GM12878 (cell line): Measurements from ENCODE around the gene SLC9C1. TPM values are rescaled to one million over a fixed set of nuclear protein-coding genes. Genes with fewer than 3 reads are reported as not detected.

Source experiments
- CBFB ChIP-seq: IDR thresholded peaks from 2 replicates; pipeline ENCODE4 v1.6.1; 2016; ENCODE audit warnings: antibody characterized with exemption, low read depth
- CTCF ChIP-seq, 3 experiments: IDR thresholded peaks in 2 of 3; conservative IDR thresholded peaks in 1 of 3; 2 replicates each; pipeline ENCODE4 v1.5.1; 2011; ENCODE audit warnings: low read depth in 3 of 3, low read length in 3 of 3, mild to moderate bottlenecking in 3 of 3, control low read depth in 2 of 3, moderate library complexity in 2 of 3, inconsistent platforms in 1 of 3, mixed read lengths in 1 of 3; ENCODE audit not compliant: control insufficient read depth in 2 of 3, insufficient read depth in 1 of 3; ENCODE audit errors: extremely low read depth in 1 of 3
- CUX1 ChIP-seq: IDR thresholded peaks from 2 replicates; pipeline ENCODE4 v1.6.1; 2012; ENCODE audit warnings: improper control_type of control experiment, low read depth, low read length; ENCODE audit not compliant: insufficient replicate concordance
- HDGF ChIP-seq: fragments of 450-650 bp; IDR thresholded peaks from 2 replicates; pipeline ENCODE4 v1.6.1; 2016; ENCODE audit warnings: antibody characterized with exemption
- MTA3 ChIP-seq: IDR thresholded peaks from 2 replicates; pipeline ENCODE4 v1.6.1; 2012; ENCODE audit warnings: low read length, inconsistent platforms, borderline replicate concordance
- NFXL1 ChIP-seq: fragments of 450-650 bp; IDR thresholded peaks from 2 replicates; pipeline ENCODE4 v1.6.1; 2017; ENCODE audit warnings: antibody characterized with exemption, mild to moderate bottlenecking, borderline replicate concordance
- NFYA ChIP-seq: IDR thresholded peaks from 2 replicates; pipeline ENCODE4 v1.6.1; 2011; ENCODE audit warnings: low read depth, mild to moderate bottlenecking, low read length, improper control_type of control experiment, borderline replicate concordance
- NRF1 ChIP-seq: conservative IDR thresholded peaks from 2 replicates; pipeline ENCODE4 v1.6.1; 2011; ENCODE audit warnings: mild to moderate bottlenecking, low read depth, low read length, improper control_type of control experiment
- RCOR1 ChIP-seq: conservative IDR thresholded peaks from 2 replicates; pipeline ENCODE4 v1.6.1; 2012; ENCODE audit warnings: low read depth, low read length, improper control_type of control experiment
- SPI1 ChIP-seq: IDR thresholded peaks from 2 replicates; pipeline ENCODE4 v1.6.1; 2011; ENCODE audit warnings: low read depth, mild to moderate bottlenecking, low read length, moderate library complexity, borderline replicate concordance; ENCODE audit not compliant: insufficient read depth
- SUZ12 ChIP-seq: fragments of 200-600 bp; sonication (generic); IDR thresholded peaks from one replicate; pipeline ENCODE4 v1.6.1; 2018; ENCODE audit warnings: antibody characterized with exemption, mild to moderate bottlenecking; ENCODE audit not compliant: unreplicated experiment
- TAF1 ChIP-seq: IDR thresholded peaks from 2 replicates; pipeline ENCODE4 v1.6.1; 2011; ENCODE audit warnings: mild to moderate bottlenecking, low read depth, low read length, borderline replicate concordance
- TCF12 ChIP-seq: IDR thresholded peaks from 2 replicates; pipeline ENCODE4 v1.6.1; 2011; ENCODE audit warnings: low read depth, mild to moderate bottlenecking, low read length
- ZBTB40 ChIP-seq: fragments of 450-650 bp; IDR thresholded peaks from 2 replicates; pipeline ENCODE4 v1.6.1; 2016; ENCODE audit warnings: mild to moderate bottlenecking, moderate library complexity, borderline replicate concordance
- ZNF207 ChIP-seq: fragments of 450-650 bp; IDR thresholded peaks from 2 replicates; pipeline ENCODE4 v1.6.1; 2014; ENCODE audit warnings: antibody characterized with exemption, mild to moderate bottlenecking, borderline replicate concordance
- polyA plus RNA-seq, 11 experiments: library from polyadenylated mRNA; depleted of rRNA in 4 of 11; unstranded in 6 of 11; stranded (reverse) in 5 of 11; fragments of >200 nt; fragmentation: Nextera tagmentation in 4 of 11; fragmentation: Illumina TruSeq in 1 of 11; extraction: Ambion mirVana in 4 of 11; extraction: Trizol in 1 of 11; gene quantifications; 1 replicate in 1 of 11; 2 replicates in 10 of 11; pipeline versions ENCODE4 v1.2.1 to v1.2.3, GENCODE V29; 2011 to 2016; ENCODE audit warnings: inconsistent platforms in 2 of 11, missing spikeins in 2 of 11, low read depth in 1 of 11
- total RNA-seq, 4 experiments: library from RNA; depleted of rRNA in 3 of 4; stranded (reverse); fragments of >200 nt in 3 of 4; fragmentation: Illumina TruSeq in 1 of 4; extraction: Trizol in 1 of 4; gene quantifications; 2 replicates each; pipeline versions ENCODE4 v1.2.1 to v1.2.3, GENCODE V29; 2013 to 2021
- TF ChIP-seq, protein P1 (sequence below): fragments of 450-650 bp; formaldehyde crosslinking; IDR thresholded peaks from 2 replicates; pipeline ENCODE4 v1.4.0; 2022; ENCODE audit warnings: mild to moderate bottlenecking, moderate library complexity

SLC9C1 gene
- total and polyA plus RNA-seq, 10 of the 15 experiments (the other 5 are each of a cell fraction or from before 2014, with no cell fraction given): not detected

DNA sequence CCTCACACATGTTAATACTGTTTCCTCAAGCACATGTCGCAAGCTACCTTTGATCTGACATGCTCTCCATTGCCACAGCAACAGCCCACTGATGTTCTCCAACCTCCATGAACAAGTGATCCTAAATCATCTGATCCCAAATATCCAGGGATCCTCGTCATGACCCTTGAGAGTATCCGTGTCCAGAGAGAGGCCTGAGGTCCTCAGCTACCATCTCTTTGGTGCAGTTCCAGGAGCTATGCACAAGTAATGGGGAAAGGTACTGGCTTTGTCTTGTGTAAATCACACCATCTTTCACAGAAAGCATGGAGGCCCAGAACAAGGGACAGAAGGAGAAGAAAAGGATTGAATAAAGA is 163.4 kb downstream of the SLC9C1 start (continued):
- TF ChIP-seq CUX1 (no peak), SUZ12 (no peak), RCOR1 (no peak), NRF1 (no peak), TCF12 (no peak), NFXL1 (no peak), ZNF207 (no peak), HDGF (no peak), CTCF (IDR thresholded peaks at IDR 0.05 in 2 of 3, conservative IDR thresholded peaks at IDR 0.05 in 1 of 3; ENCODE audit: control insufficient read depth in 2 of 3, extremely low read depth in 1 of 3, insufficient read depth in 1 of 3, low read depth in 3 of 3, low read length in 3 of 3) (no peak), MTA3 (no peak), TAF1 (no peak), ZBTB40 (no peak), SPI1 (no peak), NFYA (no peak), CBFB (no peak)
- TF ChIP-seq, protein P1, sequence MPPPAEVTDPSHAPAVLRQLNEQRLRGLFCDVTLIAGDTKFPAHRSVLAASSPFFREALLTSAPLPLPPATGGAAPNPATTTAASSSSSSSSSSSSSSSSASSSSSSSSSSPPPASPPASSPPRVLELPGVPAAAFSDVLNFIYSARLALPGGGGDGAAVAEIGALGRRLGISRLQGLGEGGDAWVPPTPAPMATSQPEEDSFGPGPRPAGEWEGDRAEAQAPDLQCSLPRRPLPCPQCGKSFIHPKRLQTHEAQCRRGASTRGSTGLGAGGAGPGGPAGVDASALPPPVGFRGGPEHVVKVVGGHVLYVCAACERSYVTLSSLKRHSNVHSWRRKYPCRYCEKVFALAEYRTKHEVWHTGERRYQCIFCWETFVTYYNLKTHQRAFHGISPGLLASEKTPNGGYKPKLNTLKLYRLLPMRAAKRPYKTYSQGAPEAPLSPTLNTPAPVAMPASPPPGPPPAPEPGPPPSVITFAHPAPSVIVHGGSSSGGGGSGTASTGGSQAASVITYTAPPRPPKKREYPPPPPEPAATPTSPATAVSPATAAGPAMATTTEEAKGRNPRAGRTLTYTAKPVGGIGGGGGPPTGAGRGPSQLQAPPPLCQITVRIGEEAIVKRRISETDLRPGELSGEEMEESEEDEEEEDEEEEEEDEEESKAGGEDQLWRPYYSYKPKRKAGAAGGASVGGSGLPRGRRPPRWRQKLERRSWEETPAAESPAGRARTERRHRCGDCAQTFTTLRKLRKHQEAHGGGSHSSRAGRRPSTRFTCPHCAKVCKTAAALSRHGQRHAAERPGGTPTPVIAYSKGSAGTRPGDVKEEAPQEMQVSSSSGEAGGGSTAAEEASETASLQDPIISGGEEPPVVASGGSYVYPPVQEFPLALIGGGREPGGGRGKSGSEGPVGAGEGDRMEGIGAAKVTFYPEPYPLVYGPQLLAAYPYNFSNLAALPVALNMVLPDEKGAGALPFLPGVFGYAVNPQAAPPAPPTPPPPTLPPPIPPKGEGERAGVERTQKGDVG (CRISPR knock-in tag): no peak; the same call in 1 of the 2 replicates
